Lung (tissue), 12 donors: Measurements from ENCODE around the gene DNAJB13. TPM values are rescaled to one million over a fixed set of nuclear protein-coding genes. Genes with fewer than 3 reads are reported as not detected.
"Not testable (repeated sequence)": the region's sequence is repeated elsewhere in the genome, so short reads cannot be mapped to it uniquely, and the experiment has no call there.

Source experiments
- ATAC-seq: fragments of 200-7000 bp; cut with Tn5 transposase; one replicate; pipeline ENCODE4 v1.9.1; 2020; ENCODE audit warnings: moderate number of reproducible peaks; ENCODE audit not compliant: insufficient read depth, low FRiP score
- DNase-seq, 3 donors: peaks; one replicate each; pipeline ENCODE4 v3.0.0-alpha.2; 2013 to 2017
- H3K27ac ChIP-seq, 2 donors: one replicate each; pipeline ENCODE4 v1.5.1; 2013; ENCODE audit warnings: mild to moderate bottlenecking in 2 of 2, moderate library complexity in 2 of 2, control low read depth in 1 of 2, inconsistent platforms in 1 of 2, low read depth in 1 of 2, low read length in 1 of 2
- H3K27me3 ChIP-seq, 3 donors: one replicate each; pipeline ENCODE4 v1.5.1; 2013; ENCODE audit warnings: low read length in 2 of 3; ENCODE audit not compliant: control insufficient read depth in 3 of 3, insufficient read depth in 3 of 3
- H3K36me3 ChIP-seq, 4 donors: one replicate each; pipeline ENCODE4 v1.5.1; 2013; ENCODE audit warnings: low read length in 4 of 4, mild to moderate bottlenecking in 1 of 4, moderate library complexity in 1 of 4; ENCODE audit not compliant: control insufficient read depth in 4 of 4, insufficient read depth in 4 of 4
- H3K4me1 ChIP-seq, 5 donors: one replicate each; pipeline ENCODE4 v1.5.1; 2013; ENCODE audit warnings: low read length in 5 of 5, mild to moderate bottlenecking in 2 of 5, moderate library complexity in 1 of 5; ENCODE audit not compliant: control insufficient read depth in 5 of 5, insufficient read depth in 5 of 5
- H3K4me3 ChIP-seq: one replicate; pipeline ENCODE4 v1.5.1; 2013; ENCODE audit warnings: mild to moderate bottlenecking, control low read depth, moderate library complexity
- H3K9ac ChIP-seq, 2 donors: one replicate each; pipeline ENCODE4 v1.5.1; 2013; ENCODE audit warnings: low read length in 2 of 2, control low read depth in 1 of 2; ENCODE audit not compliant: insufficient read depth in 1 of 2
- H3K9me3 ChIP-seq, 4 donors: one replicate each; pipeline ENCODE4 v1.5.1; 2013; ENCODE audit warnings: low read length in 3 of 4, mild to moderate bottlenecking in 1 of 4, moderate library complexity in 1 of 4; ENCODE audit not compliant: control insufficient read depth in 4 of 4, insufficient read depth in 3 of 4
- CTCF ChIP-seq: IDR thresholded peaks from 2 replicates; pipeline ENCODE4 v1.5.1; 2012; ENCODE audit warnings: mild to moderate bottlenecking; ENCODE audit errors: control extremely low read depth, extremely low read depth
- WGBS, 2 donors: extraction: QIAGEN DNeasy Blood & Tissue Kit; methylation state at CpG; one replicate each; pipeline ENCODE4 v1.1.7; 2013; 5-methylcytosine and 5-hydroxymethylcytosine counted together
- polyA plus RNA-seq, 2 donors: library from polyadenylated mRNA; stranded (reverse); fragments of 200-250 nt; gene quantifications; one replicate each; pipeline ENCODE4 v1.2.1, GENCODE V29; 2013
- total RNA-seq, 2 donors: library from RNA; depleted of rRNA in 1 of 2; stranded (reverse); fragments of >200 nt in 1 of 2; gene quantifications; one replicate each; pipeline ENCODE4 v1.2.1, GENCODE V29; 2014 to 2021
- donor health status: control.
- donor health status: control.
- donor health status: Bipolar disorder and iron deficiency.
- donor health status: healthy.
- donor health status: DM: yes; HTN: yes; CAD: no.

DNAJB13 gene
- total and polyA plus RNA-seq, 4 donors: 5.4 to 11.9 (median 6.4) TPM

- whole genome bisulfite sequencing, 2 donors: 49% methylated on average over 18 of the region's 18 CpGs
- Histone ChIP-seq H3K27ac (peak overlapping the region; percentile 66 to 99), H3K27me3 (no peaks in the 10 kb centered on the region), H3K9me3 (no peaks in the 10 kb centered on the region), H3K9ac (peak overlapping the region in 1 of 2 donors; percentile 32), H3K4me3 (peak overlapping the region; percentile 5), H3K4me1 (peaks cover 0 to 24% (median 7%) of the 10 kb centered on the region in 5 donors), H3K36me3 (no peaks in the 10 kb centered on the region)
- TF ChIP-seq CTCF: no peak
- ATAC-seq (no peak), DNase-seq (no peak)
Measured at GRCh38 chr11:73983741-73984538, 33.1 kb downstream of the DNAJB13 start.

DNA sequence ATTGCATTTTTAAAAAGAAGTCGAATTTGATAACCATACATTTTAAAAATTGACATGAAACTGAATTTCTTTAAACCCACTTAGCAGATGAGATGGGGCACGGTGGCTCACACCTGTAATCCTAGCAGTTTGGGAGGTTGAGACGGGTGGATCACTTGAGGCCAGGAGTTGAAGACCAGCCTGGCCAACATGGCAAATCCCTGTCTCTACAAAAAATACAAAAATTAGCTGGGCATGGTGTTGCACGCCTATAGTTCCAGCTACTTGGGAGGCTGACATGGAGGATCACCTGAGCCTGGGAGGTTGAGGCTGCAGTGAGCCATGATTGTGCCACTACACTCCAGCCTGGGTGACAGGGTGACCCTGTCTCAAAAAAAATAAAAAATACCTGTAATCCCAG is 34.8 kb downstream of the DNAJB13 start:
- 94 to 97% methylated on average over 4 of the region's 4 CpGs for WGBS, 2 donors
- ATAC-seq, DNase-seq, H3K27me3 ChIP-seq, H3K36me3 ChIP-seq, H3K9ac ChIP-seq, H3K9me3 ChIP-seq, H3K27ac ChIP-seq, H3K4me3 ChIP-seq: not testable (repeated sequence)
- H3K4me1 ChIP-seq: peaks cover 0 to 18% (median 5%) of the 10 kb centered on the region in 5 donors

DNA sequence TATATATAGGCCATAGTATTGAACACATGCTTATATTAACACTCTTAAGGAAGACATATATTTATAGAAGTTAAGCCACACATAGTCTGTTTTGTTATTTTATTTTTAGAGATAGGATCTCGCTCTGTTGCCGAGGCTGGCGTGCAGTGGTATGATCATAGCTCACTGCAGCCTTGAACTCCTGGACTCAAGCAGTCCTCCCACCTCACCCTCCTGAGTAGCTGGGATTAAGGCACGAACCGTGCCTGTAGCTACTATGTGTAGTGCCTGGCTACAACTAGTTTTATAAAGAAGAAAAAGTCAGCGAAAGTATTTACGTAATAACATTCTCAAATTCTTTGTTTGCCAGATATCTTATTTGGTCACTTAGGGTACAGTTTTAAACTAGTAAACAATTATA is 37.4 kb downstream of the DNAJB13 start:
- Histone ChIP-seq H3K9me3 (no peaks in the 10 kb centered on the region), H3K4me3 (no peak overlapping the region), H3K27ac (no peak overlapping the region), H3K27me3 (no peaks in the 10 kb centered on the region), H3K4me1 (peaks cover 0 to 9% (median 7%) of the 10 kb centered on the region in 5 donors), H3K36me3 (no peaks in the 10 kb centered on the region), H3K9ac (no peak overlapping the region)
- ATAC-seq: no peak
- TF ChIP-seq CTCF: no peak
- no peak for DNase-seq
- 91 to 96% methylated on average over 7 of the region's 7 CpGs for WGBS, 2 donors

- H3K4me3 ChIP-seq: no peak overlapping the region
- no peak overlapping the region for H3K9ac ChIP-seq
- ATAC-seq (no peak), DNase-seq (no peak)
- H3K4me1 ChIP-seq: peaks cover 0 to 7% (median 0%) of the 10 kb centered on the region in 5 donors
- H3K36me3 ChIP-seq: no peaks in the 10 kb centered on the region
- no peak for TF ChIP-seq CTCF
- H3K9me3 ChIP-seq: no peaks in the 10 kb centered on the region
- no peak overlapping the region for H3K27ac ChIP-seq
- 93% methylated on average over 6 of the region's 6 CpGs for WGBS, 2 donors
- no peaks in the 10 kb centered on the region for H3K27me3 ChIP-seq
Measured at GRCh38 chr11:73989156-73989555, 38.3 kb downstream of the DNAJB13 start.
